MM.1S (cell line): ENCODE data around the gene LRRK1.

Experiments used
- DNase-seq: peaks from one replicate; pipeline ENCODE4 v3.0.0-alpha.2; 2015
- H2AFZ ChIP-seq: fragments of 300-600 bp; sonication (generic); 2 replicates; pipeline ENCODE4 v1.6.0; 2016; ENCODE audit warnings: antibody characterized with exemption, low read length
- H3F3A ChIP-seq: fragments of 300-600 bp; sonication (generic); 2 replicates; pipeline ENCODE4 v1.6.1; 2016; ENCODE audit warnings: mild to moderate bottlenecking, antibody characterized with exemption, low read length, moderate library complexity, mixed read lengths; ENCODE audit not compliant: insufficient read depth
- H3K27ac ChIP-seq: fragments of 300-600 bp; sonication (generic); 2 replicates; pipeline ENCODE4 v1.5.1; 2016; ENCODE audit warnings: mild to moderate bottlenecking, low read length
- H3K27me3 ChIP-seq: fragments of 300-600 bp; sonication (generic); replicated peaks from 2 replicates; pipeline ENCODE4 v1.6.0; 2016; ENCODE audit warnings: low read length; ENCODE audit not compliant: insufficient read depth
- H3K36me3 ChIP-seq: fragments of 300-600 bp; sonication (generic); replicated peaks from 2 replicates; pipeline ENCODE4 v1.6.1; 2016; ENCODE audit warnings: mild to moderate bottlenecking, low read length, mixed read lengths; ENCODE audit not compliant: insufficient read depth
- H3K4me1 ChIP-seq: fragments of 300-600 bp; sonication (generic); 2 replicates; pipeline ENCODE4 v1.6.1; 2016; ENCODE audit warnings: low read length, mixed read lengths
- H3K4me2 ChIP-seq: fragments of 300-600 bp; sonication (generic); 2 replicates; pipeline ENCODE4 v1.6.0; 2016; ENCODE audit warnings: low read depth, low read length
- H3K4me3 ChIP-seq: fragments of 300-600 bp; sonication (generic); 2 replicates; pipeline ENCODE4 v1.5.1; 2016; ENCODE audit warnings: low read length, mixed read lengths
- H3K79me2 ChIP-seq: fragments of 300-600 bp; sonication (generic); 2 replicates; pipeline ENCODE4 v1.6.1; 2016; ENCODE audit warnings: mixed run types, low read length, mixed read lengths
- H3K9ac ChIP-seq: fragments of 300-600 bp; sonication (generic); 2 replicates; pipeline ENCODE4 v1.6.1; 2016; ENCODE audit warnings: low read length, mixed read lengths
- H3K9me2 ChIP-seq: fragments of 300-600 bp; sonication (generic); replicated peaks from 2 replicates; pipeline ENCODE4 v1.6.1; 2016; ENCODE audit warnings: mild to moderate bottlenecking, low read length, mixed read lengths; ENCODE audit not compliant: insufficient read depth
- H3K9me3 ChIP-seq: fragments of 300-600 bp; sonication (generic); replicated peaks from 2 replicates; pipeline ENCODE4 v1.6.1; 2016; ENCODE audit warnings: mild to moderate bottlenecking, low read length, mixed read lengths; ENCODE audit not compliant: insufficient read depth
- H4K20me1 ChIP-seq: fragments of 300-600 bp; sonication (generic); 2 replicates; pipeline ENCODE4 v1.6.1; 2016; ENCODE audit warnings: mild to moderate bottlenecking, low read length, moderate library complexity, mixed read lengths; ENCODE audit not compliant: insufficient read depth
- EZH2 ChIP-seq: fragments of 300-600 bp; sonication (generic); optimal IDR thresholded peaks from 2 replicates; pipeline ENCODE3; 2017; ENCODE audit warnings: low read depth, mild to moderate bottlenecking, antibody characterized with exemption, low read length, mixed read lengths
- EZH2phosphoT487 ChIP-seq: fragments of 300-600 bp; sonication (generic); IDR thresholded peaks from 2 replicates; pipeline ENCODE4 v1.6.1; 2018; ENCODE audit warnings: antibody characterized with exemption, low read length
- TF ChIP-seq, protein P1 (sequence below): fragments of 300-600 bp; sonication (generic); IDR thresholded peaks from 2 replicates; pipeline ENCODE4 v1.5.1; 2016; ENCODE audit warnings: antibody characterized with exemption, low read length, mixed read lengths

LRRK1 gene

DNA sequence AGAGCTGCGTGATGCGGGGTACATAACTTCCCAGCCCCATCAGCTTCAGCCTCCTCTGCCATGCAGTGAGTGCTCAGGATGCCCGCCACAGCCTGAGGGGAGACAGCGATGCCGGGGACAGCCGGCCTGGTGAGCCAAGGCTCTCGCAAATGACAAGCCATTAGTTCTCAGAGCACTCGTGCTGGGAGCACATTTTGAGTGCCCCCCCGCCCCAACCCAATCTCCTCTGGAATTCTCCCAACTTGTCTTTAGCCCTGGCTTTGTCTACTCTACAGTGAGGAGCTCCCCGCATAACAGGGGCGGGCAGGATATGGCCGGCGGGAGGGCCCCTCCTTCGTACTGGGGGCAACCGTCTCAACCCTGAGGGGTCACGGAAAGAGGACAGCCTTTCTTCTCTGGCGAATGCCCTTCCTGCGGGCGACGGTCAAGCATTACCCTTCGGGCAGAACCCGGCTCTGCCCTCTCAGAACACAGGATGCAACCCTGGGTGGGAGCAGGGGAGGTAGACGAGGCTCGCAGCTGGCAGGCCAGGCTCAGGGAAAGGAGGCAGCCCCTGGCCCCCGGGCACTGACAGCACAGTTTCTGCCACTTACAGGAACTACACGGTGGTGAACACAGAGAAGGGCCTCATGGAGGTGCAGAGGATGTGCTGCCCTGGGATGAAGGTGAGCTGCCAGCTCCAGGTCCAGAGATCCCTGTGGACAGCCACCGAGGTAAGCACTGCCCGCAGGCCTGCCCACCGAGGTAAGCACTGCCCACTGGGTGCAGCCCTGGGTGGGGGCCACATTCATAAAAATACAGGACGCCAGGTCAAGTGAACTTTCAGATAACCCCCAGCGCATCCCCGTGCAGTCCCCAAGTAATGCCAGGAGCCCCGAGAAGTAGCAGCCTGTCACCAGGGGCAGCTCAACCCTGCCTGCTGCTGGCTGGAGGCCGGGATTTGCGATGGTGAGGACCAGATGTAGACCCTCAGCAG lies 141.7 kb downstream of the LRRK1 start:
- no peak for TF ChIP-seq EZH2phosphoT487
- TF ChIP-seq, protein P1, sequence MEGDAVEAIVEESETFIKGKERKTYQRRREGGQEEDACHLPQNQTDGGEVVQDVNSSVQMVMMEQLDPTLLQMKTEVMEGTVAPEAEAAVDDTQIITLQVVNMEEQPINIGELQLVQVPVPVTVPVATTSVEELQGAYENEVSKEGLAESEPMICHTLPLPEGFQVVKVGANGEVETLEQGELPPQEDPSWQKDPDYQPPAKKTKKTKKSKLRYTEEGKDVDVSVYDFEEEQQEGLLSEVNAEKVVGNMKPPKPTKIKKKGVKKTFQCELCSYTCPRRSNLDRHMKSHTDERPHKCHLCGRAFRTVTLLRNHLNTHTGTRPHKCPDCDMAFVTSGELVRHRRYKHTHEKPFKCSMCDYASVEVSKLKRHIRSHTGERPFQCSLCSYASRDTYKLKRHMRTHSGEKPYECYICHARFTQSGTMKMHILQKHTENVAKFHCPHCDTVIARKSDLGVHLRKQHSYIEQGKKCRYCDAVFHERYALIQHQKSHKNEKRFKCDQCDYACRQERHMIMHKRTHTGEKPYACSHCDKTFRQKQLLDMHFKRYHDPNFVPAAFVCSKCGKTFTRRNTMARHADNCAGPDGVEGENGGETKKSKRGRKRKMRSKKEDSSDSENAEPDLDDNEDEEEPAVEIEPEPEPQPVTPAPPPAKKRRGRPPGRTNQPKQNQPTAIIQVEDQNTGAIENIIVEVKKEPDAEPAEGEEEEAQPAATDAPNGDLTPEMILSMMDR: no peak
- no peak for TF ChIP-seq EZH2
- Histone ChIP-seq H3F3A (no peaks in the 10 kb centered on the region), H3K4me2 (no peak overlapping the region), H3K9me3 (no peaks in the 10 kb centered on the region), H3K9me2 (no peaks in the 10 kb centered on the region), H2AFZ (no peak overlapping the region), H3K9ac (no peak overlapping the region), H3K27me3 (no peaks in the 10 kb centered on the region), H4K20me1 (no peaks in the 10 kb centered on the region), H3K4me1 (no peaks in the 10 kb centered on the region), H3K4me3 (no peak overlapping the region), H3K36me3 (no peaks in the 10 kb centered on the region), H3K27ac (no peak overlapping the region), H3K79me2 (no peaks in the 10 kb centered on the region)
- DNase-seq: no peak

GRCh38 chr15:101062063-101062462 lies 142.9 kb downstream of the LRRK1 start:
- H3K9ac ChIP-seq: no peak overlapping the region

DNA sequence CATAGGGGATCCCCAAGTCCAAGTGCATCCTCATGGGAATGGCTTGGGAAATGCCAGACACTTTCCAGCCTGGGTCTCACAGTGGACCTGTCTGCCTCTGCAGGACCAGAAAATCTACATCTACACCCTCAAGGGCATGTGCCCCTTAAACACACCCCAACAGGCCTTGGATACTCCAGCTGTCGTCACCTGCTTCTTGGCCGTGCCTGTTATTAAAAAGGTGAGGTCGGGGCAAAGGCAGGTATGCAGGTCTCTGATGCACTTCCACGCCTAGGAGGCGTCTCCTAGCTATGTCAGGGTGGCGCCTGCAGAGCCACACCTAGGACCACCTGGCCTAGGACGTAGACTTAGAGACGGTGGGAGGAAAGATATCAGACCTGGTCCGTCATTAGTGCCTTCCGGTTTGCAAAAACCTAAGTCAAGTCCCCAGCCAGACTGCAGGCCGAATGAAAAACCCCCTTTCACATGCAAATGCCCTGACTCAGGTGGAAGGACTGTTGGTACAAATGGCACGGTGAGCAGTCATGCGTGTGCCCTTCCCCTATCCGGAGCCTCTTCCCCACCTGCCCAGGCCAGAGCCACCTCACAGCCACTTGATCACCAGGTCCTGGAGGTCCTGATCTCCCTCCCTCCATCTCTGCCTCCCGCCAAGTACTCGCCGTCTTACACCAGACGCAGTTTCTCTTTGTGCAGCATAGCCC lies 143.5 kb downstream of the LRRK1 start:
- no peak overlapping the region for H2AFZ ChIP-seq
- no peak overlapping the region for H3K4me2 ChIP-seq
- no peak for DNase-seq
- H3K4me3 ChIP-seq: no peak overlapping the region
- TF ChIP-seq EZH2: no peak
- TF ChIP-seq, protein P1: no peak
- TF ChIP-seq EZH2phosphoT487: no peak
- no peaks in the 10 kb centered on the region for H3K27me3 ChIP-seq
- H3K27ac ChIP-seq: no peak overlapping the region
- no peaks in the 10 kb centered on the region for H3K79me2 ChIP-seq
- H4K20me1 ChIP-seq: no peaks in the 10 kb centered on the region
- no peaks in the 10 kb centered on the region for H3K4me1 ChIP-seq
- no peak overlapping the region for H3K9ac ChIP-seq
- no peaks in the 10 kb centered on the region for H3K9me2 ChIP-seq
- no peaks in the 10 kb centered on the region for H3F3A ChIP-seq
- H3K36me3 ChIP-seq: no peaks in the 10 kb centered on the region
- no peaks in the 10 kb centered on the region for H3K9me3 ChIP-seq

More at GRCh38 chr15:101062063-101062462, 142.9 kb downstream of the LRRK1 start:
- Histone ChIP-seq H3K27ac (no peak overlapping the region), H3K4me3 (no peak overlapping the region), H3K4me1 (no peaks in the 10 kb centered on the region), H3K27me3 (no peaks in the 10 kb centered on the region), H4K20me1 (no peaks in the 10 kb centered on the region), H3F3A (no peaks in the 10 kb centered on the region), H2AFZ (no peak overlapping the region), H3K36me3 (no peaks in the 10 kb centered on the region), H3K4me2 (no peak overlapping the region), H3K79me2 (no peaks in the 10 kb centered on the region), H3K9me3 (no peaks in the 10 kb centered on the region), H3K9me2 (no peaks in the 10 kb centered on the region)
- DNase-seq: no peak
- TF ChIP-seq EZH2phosphoT487: no peak
